Measurements from ENCODE around the gene NPEPL1. TPM values are rescaled to one million over a fixed set of nuclear protein-coding genes. Genes with fewer than 3 reads are reported as not detected.

NPEPL1 gene
- total RNA-seq, 1 experiment from 2014 or later: 31.1 TPM

DNA sequence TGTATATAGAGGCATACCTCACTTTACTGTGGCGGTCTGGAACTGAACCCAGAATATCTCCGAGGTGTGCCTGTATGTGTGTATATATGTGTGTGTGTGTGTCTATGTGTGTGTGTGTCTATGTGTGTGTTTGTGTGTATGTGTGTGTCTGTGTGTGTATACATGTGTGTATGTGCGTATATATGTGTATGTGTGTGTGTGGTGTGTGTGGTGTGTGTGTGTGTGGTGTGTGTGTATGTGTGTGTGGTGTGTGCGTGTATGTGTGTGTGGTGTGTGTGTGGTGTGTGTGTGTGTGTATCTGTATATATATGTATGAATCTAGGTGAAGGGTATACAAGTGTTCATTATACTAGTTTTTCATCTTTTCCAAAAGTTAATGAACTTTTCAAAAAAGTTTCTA lies 4.2 kb upstream of the NPEPL1 start:
- WGBS (ENCODE audit: extremely low coverage, insufficient read length, low lambda C conversion rate): 100% methylated on average over 1 of the region's 4 CpGs
- Histone ChIP-seq H4K20me1 (ENCODE audit: control insufficient read depth, insufficient read depth, insufficient read length) (no peaks in the 10 kb centered on the region), H3K27me3 (ENCODE audit: insufficient read depth, low read length) (no peaks in the 10 kb centered on the region), H3K4ac (ENCODE audit: low read depth, low read length) (no peak overlapping the region), H2BK5ac (ENCODE audit: insufficient read length, low read length) (no peak overlapping the region), H2BK15ac (ENCODE audit: low read depth, low read length) (no peak overlapping the region), H3K9ac (ENCODE audit: extremely low read depth, insufficient read length, low read length) (no peak overlapping the region), H3K79me1 (ENCODE audit: insufficient read depth, low read depth, low read length, poor library complexity, severe bottlenecking) (no peaks in the 10 kb centered on the region), H2BK20ac (ENCODE audit: low read depth, low read length, poor library complexity, severe bottlenecking) (no peak overlapping the region), H3T11ph (ENCODE audit: low read length) (no peak overlapping the region), H4K5ac (ENCODE audit: insufficient read length, low read depth, low read length) (no peak overlapping the region), H3K18ac (ENCODE audit: insufficient read length, low read depth, low read length) (peak overlapping the region; percentile 50), H3K4me2 (ENCODE audit: insufficient read depth, insufficient read length, low read length) (no peak overlapping the region), H2BK120ac (ENCODE audit: low read depth, low read length, poor library complexity, severe bottlenecking) (no peak overlapping the region), H3K14ac (ENCODE audit: insufficient read depth, low read length) (no peak overlapping the region), H2AFZ (ENCODE audit: low read length) (no peak overlapping the region), H2AK5ac (ENCODE audit: insufficient read length, low read length) (no peak overlapping the region), H4K8ac (replicated peaks; ENCODE audit: insufficient read length, low read depth, low read length) (no peak overlapping the region), H3K23me2 (ENCODE audit: insufficient read length, low read depth, low read length, poor library complexity, severe bottlenecking) (no peaks in the 10 kb centered on the region), H4K91ac (ENCODE audit: insufficient read length, low read depth, low read length) (no peak overlapping the region), H3K56ac (ENCODE audit: insufficient read length, low read depth, low read length) (no peak overlapping the region), H3K9me3 (ENCODE audit: control insufficient read depth, low read depth, low read length) (no peaks in the 10 kb centered on the region), H2BK12ac (ENCODE audit: insufficient read length, low read depth, low read length) (no peak overlapping the region), H3K79me2 (ENCODE audit: insufficient read depth, low read length) (no peaks in the 10 kb centered on the region), H3K4me1 (ENCODE audit: insufficient read depth, low read length) (no peaks in the 10 kb centered on the region; the same call in 1 of the 2 replicates), H3K27ac (ENCODE audit: insufficient read length, low read depth, low read length) (no peak overlapping the region), H3K23ac (ENCODE audit: insufficient read length, low read depth, low read length) (no peak overlapping the region)
- H3K9me3 Mint-ChIP-seq: no peaks in the 10 kb centered on the region
- peaks cover 3% of the 10 kb centered on the region; the same call in 1 of the 2 replicates for H3K27me3 Mint-ChIP-seq (ENCODE audit: low read depth)
- TF ChIP-seq, protein P1, sequence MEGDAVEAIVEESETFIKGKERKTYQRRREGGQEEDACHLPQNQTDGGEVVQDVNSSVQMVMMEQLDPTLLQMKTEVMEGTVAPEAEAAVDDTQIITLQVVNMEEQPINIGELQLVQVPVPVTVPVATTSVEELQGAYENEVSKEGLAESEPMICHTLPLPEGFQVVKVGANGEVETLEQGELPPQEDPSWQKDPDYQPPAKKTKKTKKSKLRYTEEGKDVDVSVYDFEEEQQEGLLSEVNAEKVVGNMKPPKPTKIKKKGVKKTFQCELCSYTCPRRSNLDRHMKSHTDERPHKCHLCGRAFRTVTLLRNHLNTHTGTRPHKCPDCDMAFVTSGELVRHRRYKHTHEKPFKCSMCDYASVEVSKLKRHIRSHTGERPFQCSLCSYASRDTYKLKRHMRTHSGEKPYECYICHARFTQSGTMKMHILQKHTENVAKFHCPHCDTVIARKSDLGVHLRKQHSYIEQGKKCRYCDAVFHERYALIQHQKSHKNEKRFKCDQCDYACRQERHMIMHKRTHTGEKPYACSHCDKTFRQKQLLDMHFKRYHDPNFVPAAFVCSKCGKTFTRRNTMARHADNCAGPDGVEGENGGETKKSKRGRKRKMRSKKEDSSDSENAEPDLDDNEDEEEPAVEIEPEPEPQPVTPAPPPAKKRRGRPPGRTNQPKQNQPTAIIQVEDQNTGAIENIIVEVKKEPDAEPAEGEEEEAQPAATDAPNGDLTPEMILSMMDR (conservative IDR thresholded peaks at IDR 0.05): no peak
- no peak for DNase-seq
- H3K4me1 Mint-ChIP-seq: peaks cover 24 to 26% of the 10 kb centered on the region in 2 experiments
- H3K36me3 Mint-ChIP-seq (ENCODE audit: insufficient read depth in 1 of 3, low read depth in 3 of 3): peaks cover 6 to 9% (median 8%) of the 10 kb centered on the region in 3 experiments; a peak in 4 of 7 replicates
- peak overlapping the region in 1 of 3 experiments; percentile 21; a peak in 2 of 7 replicates for H3K27ac Mint-ChIP-seq
- no peak overlapping the region for H3K4me3 Mint-ChIP-seq

Data from H9 (cell line).